GM23338 (cell line): ENCODE measurements around the gene EPHA8. TPM values are rescaled to one million over a fixed set of nuclear protein-coding genes. Genes with fewer than 3 reads are reported as not detected.

Source experiments
- ATAC-seq: fragments of 200-7000 bp; cut with Tn5 transposase; 3 replicates; pipeline ENCODE4 v1.9.1; 2020
- DNase-seq: peaks from one replicate; pipeline ENCODE4 v3.0.0-alpha.2; 2015; ENCODE audit warnings: low spot score
- H2AFZ ChIP-seq: fragments of 200-600 bp; sonication (generic); 2 replicates; pipeline ENCODE4 v1.8.0; 2016; ENCODE audit warnings: antibody characterized with exemption, mild to moderate bottlenecking, moderate library complexity
- H3F3A ChIP-seq: fragments of 200-600 bp; sonication (generic); replicated peaks from 2 replicates; pipeline ENCODE4 v1.8.0; 2017; ENCODE audit warnings: antibody characterized with exemption, mixed run types, low read depth
- H3K27ac ChIP-seq: fragments of 200-600 bp; sonication (generic); 2 replicates; pipeline ENCODE4 v1.6.1; 2016; ENCODE audit warnings: low read depth
- H3K27me3 ChIP-seq: fragments of 200-600 bp; sonication (generic); 2 replicates; pipeline ENCODE4 v1.8.0; 2016; ENCODE audit warnings: mild to moderate bottlenecking, mixed run types, moderate library complexity; ENCODE audit not compliant: insufficient read depth
- H3K36me3 ChIP-seq: fragments of 200-600 bp; sonication (generic); 2 replicates; pipeline ENCODE4 v1.8.0; 2016; ENCODE audit warnings: mild to moderate bottlenecking; ENCODE audit not compliant: insufficient read depth
- H3K4me1 ChIP-seq: fragments of 200-600 bp; sonication (generic); 2 replicates; pipeline ENCODE4 v1.8.0; 2016; ENCODE audit warnings: mild to moderate bottlenecking, moderate library complexity; ENCODE audit not compliant: insufficient read depth
- H3K4me2 ChIP-seq: fragments of 200-600 bp; sonication (generic); 2 replicates; pipeline ENCODE4 v1.7.1; 2017; ENCODE audit warnings: mixed run types
- H3K4me3 ChIP-seq: fragments of 200-600 bp; sonication (generic); 2 replicates; pipeline ENCODE4 v1.6.1; 2016; ENCODE audit warnings: mixed run types
- H3K79me2 ChIP-seq: fragments of 200-600 bp; sonication (generic); replicated peaks from 2 replicates; pipeline ENCODE4 v1.8.0; 2017; ENCODE audit warnings: mild to moderate bottlenecking; ENCODE audit not compliant: insufficient read depth
- H3K9me2 ChIP-seq: fragments of 200-600 bp; sonication (generic); 2 replicates; pipeline ENCODE4 v1.8.0; 2017; ENCODE audit not compliant: insufficient read depth
- H4K20me1 ChIP-seq: fragments of 200-600 bp; sonication (generic); replicated peaks from 2 replicates; pipeline ENCODE4 v1.8.0; 2017; ENCODE audit warnings: mild to moderate bottlenecking; ENCODE audit not compliant: insufficient read depth
- H3K27ac Mint-ChIP-seq: 2 replicates; pipeline ENCODE4 v1.8.0; 2020; ENCODE audit warnings: inconsistent platforms, mild to moderate bottlenecking, moderate library complexity, mixed read lengths
- H3K27me3 Mint-ChIP-seq: 3 replicates; pipeline ENCODE4 v1.8.0; 2022; ENCODE audit warnings: low read depth, mild to moderate bottlenecking, moderate library complexity, mixed read lengths, inconsistent platforms; ENCODE audit not compliant: insufficient read depth, poor library complexity
- H3K36me3 Mint-ChIP-seq: 3 replicates; pipeline ENCODE4 v1.8.0; 2021; ENCODE audit warnings: low read depth, mild to moderate bottlenecking, inconsistent platforms, moderate library complexity, mixed read lengths
- H3K4me1 Mint-ChIP-seq: 3 replicates; pipeline ENCODE4 v1.8.0; 2020; ENCODE audit warnings: mild to moderate bottlenecking, inconsistent platforms, mixed read lengths
- H3K4me3 Mint-ChIP-seq: 3 replicates; pipeline ENCODE4 v1.8.0; 2021; ENCODE audit warnings: moderate library complexity, mild to moderate bottlenecking, inconsistent platforms, mixed read lengths
- H3K9me3 Mint-ChIP-seq: 3 replicates; pipeline ENCODE4 v1.8.0; 2020; ENCODE audit warnings: moderate library complexity, mild to moderate bottlenecking, inconsistent platforms, mixed read lengths
- CREB1 ChIP-seq: fragments of 250-450 bp; sonication (Bioruptor Pico); IDR thresholded peaks from 2 replicates; pipeline ENCODE4 v1.5.0; 2020; ENCODE audit warnings: low read depth, mild to moderate bottlenecking, moderate library complexity
- EZH2 ChIP-seq: fragments of 200-600 bp; sonication (generic); IDR thresholded peaks from one replicate; pipeline ENCODE4 v1.8.0; 2017; ENCODE audit warnings: antibody characterized with exemption, mild to moderate bottlenecking, low read depth; ENCODE audit not compliant: unreplicated experiment
- EZH2phosphoT487 ChIP-seq: fragments of 200-600 bp; sonication (generic); IDR thresholded peaks from one replicate; pipeline ENCODE4 v1.8.1; 2018; ENCODE audit warnings: antibody characterized with exemption; ENCODE audit not compliant: unreplicated experiment
- JUNB ChIP-seq: IDR thresholded peaks from one replicate; pipeline ENCODE4 v1.6.1; 2016; ENCODE audit warnings: antibody characterized with exemption; ENCODE audit not compliant: unreplicated experiment
- NANOG ChIP-seq: IDR thresholded peaks from 2 replicates; pipeline ENCODE4 v1.6.1; 2016; ENCODE audit warnings: antibody characterized with exemption, borderline replicate concordance
- POLR2AphosphoS5 ChIP-seq: IDR thresholded peaks from 2 replicates; pipeline ENCODE4 v1.6.1; 2016; ENCODE audit warnings: antibody characterized with exemption, low read depth
- STAT1 ChIP-seq: IDR thresholded peaks from one replicate; pipeline ENCODE4 v1.6.1; 2016; ENCODE audit warnings: antibody characterized with exemption; ENCODE audit not compliant: unreplicated experiment
- ZNF114 ChIP-seq: fragments of 250-450 bp; sonication (Bioruptor Pico); IDR thresholded peaks from 2 replicates; pipeline ENCODE4 v1.5.0; 2020; ENCODE audit warnings: mild to moderate bottlenecking, moderate library complexity
- polyA plus RNA-seq: library from polyadenylated mRNA; unstranded; fragments of >200 nt; fragmentation: Nextera tagmentation; extraction: Ambion mirVana; gene quantifications from 2 replicates; pipeline ENCODE4 v1.2.1, GENCODE V29; 2016
- total RNA-seq: library from RNA; depleted of rRNA; stranded (reverse); fragments of >200 nt; shearing (Covaris generic); gene quantifications from 2 replicates; pipeline ENCODE4 v1.2.3, GENCODE V29; 2014
- TF ChIP-seq, protein P1 (sequence below), 2 experiments: fragments of 200-600 bp in 1 of 2; sonication (generic) in 1 of 2; conservative IDR thresholded peaks; 2 replicates each; pipeline versions ENCODE4 v1.5.1 to v1.6.1; 2016 to 2017; ENCODE audit warnings: antibody characterized with exemption in 2 of 2, low read depth in 2 of 2, mild to moderate bottlenecking in 2 of 2, moderate library complexity in 1 of 2
- TF ChIP-seq, protein P2 (sequence below): IDR thresholded peaks from 2 replicates; pipeline ENCODE4 v1.6.1; 2016; ENCODE audit warnings: antibody characterized with exemption
- TF ChIP-seq, protein P3 (sequence below): IDR thresholded peaks from one replicate; pipeline ENCODE4 v1.6.1; 2018; ENCODE audit warnings: antibody characterized with exemption; ENCODE audit not compliant: unreplicated experiment

Gene EPHA8
- total and polyA plus RNA-seq, 2 experiments from 2014 or later, result 2.3 to 5.0 TPM

DNA sequence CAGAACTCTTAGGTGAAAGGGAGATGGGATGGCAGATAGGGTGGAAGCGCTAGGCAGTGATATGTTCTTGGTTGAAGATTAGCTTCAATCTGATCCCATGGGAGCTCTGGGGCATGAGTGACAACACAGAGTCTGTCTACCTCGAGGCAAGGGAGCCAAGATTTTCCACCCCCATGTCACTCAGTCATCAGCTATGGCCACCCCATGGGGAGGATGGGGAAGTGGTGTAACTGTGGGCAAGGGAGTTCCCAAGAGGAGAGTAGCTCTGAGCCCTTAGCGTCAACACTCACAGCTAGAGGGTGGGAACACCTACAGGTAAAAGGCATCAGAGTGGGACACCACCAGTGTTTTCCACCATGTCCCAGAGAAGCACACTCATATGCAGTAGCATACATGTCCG lies 42.9 kb downstream of the EPHA8 start:
- no peaks in the 10 kb centered on the region for H3K36me3 ChIP-seq
- no peaks in the 10 kb centered on the region for H3K9me2 ChIP-seq
- Mint-ChIP-seq H3K27me3 (peaks cover 26% of the 10 kb centered on the region), H3K9me3 (no peaks in the 10 kb centered on the region; the same call in 2 of the 3 replicates), H3K4me1 (peaks cover 30% of the 10 kb centered on the region), H3K36me3 (no peaks in the 10 kb centered on the region), H3K27ac (no peak overlapping the region), H3K4me3 (no peak overlapping the region)
- ATAC-seq, result no peak
- no peaks in the 10 kb centered on the region for H3F3A ChIP-seq
- H3K27me3 ChIP-seq, result no peaks in the 10 kb centered on the region
- H3K27ac ChIP-seq, result no peak overlapping the region
- TF ChIP-seq POLR2AphosphoS5 (no peak), NANOG (no peak), EZH2phosphoT487 (no peak)
- H3K79me2 ChIP-seq, result no peaks in the 10 kb centered on the region
- no peak overlapping the region for H2AFZ ChIP-seq
- peaks cover 8% of the 10 kb centered on the region; the same call in 1 of the 2 replicates for H4K20me1 ChIP-seq
- H3K4me2 ChIP-seq, result no peak overlapping the region
- DNase-seq, result no peak
- no peak overlapping the region for H3K4me3 ChIP-seq
- no peaks in the 10 kb centered on the region for H3K4me1 ChIP-seq

DNA sequence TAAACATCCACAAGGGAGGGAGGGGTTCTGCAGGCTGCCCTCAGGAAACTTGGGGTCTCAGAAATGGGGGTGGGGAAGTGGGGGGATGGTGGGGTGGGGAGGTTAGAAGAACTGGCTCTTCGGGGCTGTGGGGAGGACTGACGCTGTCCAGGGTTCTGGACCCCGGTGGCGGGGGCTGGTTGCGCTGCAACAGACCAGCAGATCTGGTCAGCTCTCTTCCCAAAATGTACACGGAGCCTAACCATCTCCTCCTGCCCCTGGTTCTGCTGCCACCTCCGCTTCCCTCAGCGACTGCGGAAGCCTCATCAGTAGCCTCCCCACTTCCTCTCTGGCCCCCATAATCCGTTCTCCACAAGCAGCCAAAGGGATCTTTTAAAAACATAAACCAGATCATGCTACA lies 43.9 kb downstream of the EPHA8 start:
- no peaks in the 10 kb centered on the region for H3K4me1 ChIP-seq
- H3K27ac ChIP-seq, result no peak overlapping the region
- Mint-ChIP-seq H3K36me3 (no peaks in the 10 kb centered on the region), H3K4me1 (peaks cover 34% of the 10 kb centered on the region), H3K27ac (no peak overlapping the region), H3K9me3 (no peaks in the 10 kb centered on the region; the same call in 2 of the 3 replicates), H3K27me3 (peaks cover 25% of the 10 kb centered on the region), H3K4me3 (no peak overlapping the region)
- H4K20me1 ChIP-seq, result peaks cover 9% of the 10 kb centered on the region; the same call in 1 of the 2 replicates
- H3K27me3 ChIP-seq, result no peaks in the 10 kb centered on the region
- no peaks in the 10 kb centered on the region for H3K36me3 ChIP-seq
- H3K4me3 ChIP-seq, result no peak overlapping the region
- H2AFZ ChIP-seq, result no peak overlapping the region
- DNase-seq (peak; percentile 57), ATAC-seq (peak; percentile 74)
- no peak overlapping the region for H3K4me2 ChIP-seq
- no peak for TF ChIP-seq STAT1
- TF ChIP-seq EZH2, result no peak
- TF ChIP-seq ZNF114 (CRISPR knock-in tag), result no peak
- no peak for TF ChIP-seq CREB1 (CRISPR knock-in tag)
- TF ChIP-seq, protein P1, sequence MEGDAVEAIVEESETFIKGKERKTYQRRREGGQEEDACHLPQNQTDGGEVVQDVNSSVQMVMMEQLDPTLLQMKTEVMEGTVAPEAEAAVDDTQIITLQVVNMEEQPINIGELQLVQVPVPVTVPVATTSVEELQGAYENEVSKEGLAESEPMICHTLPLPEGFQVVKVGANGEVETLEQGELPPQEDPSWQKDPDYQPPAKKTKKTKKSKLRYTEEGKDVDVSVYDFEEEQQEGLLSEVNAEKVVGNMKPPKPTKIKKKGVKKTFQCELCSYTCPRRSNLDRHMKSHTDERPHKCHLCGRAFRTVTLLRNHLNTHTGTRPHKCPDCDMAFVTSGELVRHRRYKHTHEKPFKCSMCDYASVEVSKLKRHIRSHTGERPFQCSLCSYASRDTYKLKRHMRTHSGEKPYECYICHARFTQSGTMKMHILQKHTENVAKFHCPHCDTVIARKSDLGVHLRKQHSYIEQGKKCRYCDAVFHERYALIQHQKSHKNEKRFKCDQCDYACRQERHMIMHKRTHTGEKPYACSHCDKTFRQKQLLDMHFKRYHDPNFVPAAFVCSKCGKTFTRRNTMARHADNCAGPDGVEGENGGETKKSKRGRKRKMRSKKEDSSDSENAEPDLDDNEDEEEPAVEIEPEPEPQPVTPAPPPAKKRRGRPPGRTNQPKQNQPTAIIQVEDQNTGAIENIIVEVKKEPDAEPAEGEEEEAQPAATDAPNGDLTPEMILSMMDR (conservative IDR thresholded peaks at IDR 0.05; ENCODE audit: low read depth in 2 of 2), result no peak
- TF ChIP-seq, protein P2, sequence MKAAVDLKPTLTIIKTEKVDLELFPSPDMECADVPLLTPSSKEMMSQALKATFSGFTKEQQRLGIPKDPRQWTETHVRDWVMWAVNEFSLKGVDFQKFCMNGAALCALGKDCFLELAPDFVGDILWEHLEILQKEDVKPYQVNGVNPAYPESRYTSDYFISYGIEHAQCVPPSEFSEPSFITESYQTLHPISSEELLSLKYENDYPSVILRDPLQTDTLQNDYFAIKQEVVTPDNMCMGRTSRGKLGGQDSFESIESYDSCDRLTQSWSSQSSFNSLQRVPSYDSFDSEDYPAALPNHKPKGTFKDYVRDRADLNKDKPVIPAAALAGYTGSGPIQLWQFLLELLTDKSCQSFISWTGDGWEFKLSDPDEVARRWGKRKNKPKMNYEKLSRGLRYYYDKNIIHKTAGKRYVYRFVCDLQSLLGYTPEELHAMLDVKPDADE, result no peak
- no peak for TF ChIP-seq EZH2phosphoT487
- TF ChIP-seq JUNB, result no peak
- TF ChIP-seq, protein P3, sequence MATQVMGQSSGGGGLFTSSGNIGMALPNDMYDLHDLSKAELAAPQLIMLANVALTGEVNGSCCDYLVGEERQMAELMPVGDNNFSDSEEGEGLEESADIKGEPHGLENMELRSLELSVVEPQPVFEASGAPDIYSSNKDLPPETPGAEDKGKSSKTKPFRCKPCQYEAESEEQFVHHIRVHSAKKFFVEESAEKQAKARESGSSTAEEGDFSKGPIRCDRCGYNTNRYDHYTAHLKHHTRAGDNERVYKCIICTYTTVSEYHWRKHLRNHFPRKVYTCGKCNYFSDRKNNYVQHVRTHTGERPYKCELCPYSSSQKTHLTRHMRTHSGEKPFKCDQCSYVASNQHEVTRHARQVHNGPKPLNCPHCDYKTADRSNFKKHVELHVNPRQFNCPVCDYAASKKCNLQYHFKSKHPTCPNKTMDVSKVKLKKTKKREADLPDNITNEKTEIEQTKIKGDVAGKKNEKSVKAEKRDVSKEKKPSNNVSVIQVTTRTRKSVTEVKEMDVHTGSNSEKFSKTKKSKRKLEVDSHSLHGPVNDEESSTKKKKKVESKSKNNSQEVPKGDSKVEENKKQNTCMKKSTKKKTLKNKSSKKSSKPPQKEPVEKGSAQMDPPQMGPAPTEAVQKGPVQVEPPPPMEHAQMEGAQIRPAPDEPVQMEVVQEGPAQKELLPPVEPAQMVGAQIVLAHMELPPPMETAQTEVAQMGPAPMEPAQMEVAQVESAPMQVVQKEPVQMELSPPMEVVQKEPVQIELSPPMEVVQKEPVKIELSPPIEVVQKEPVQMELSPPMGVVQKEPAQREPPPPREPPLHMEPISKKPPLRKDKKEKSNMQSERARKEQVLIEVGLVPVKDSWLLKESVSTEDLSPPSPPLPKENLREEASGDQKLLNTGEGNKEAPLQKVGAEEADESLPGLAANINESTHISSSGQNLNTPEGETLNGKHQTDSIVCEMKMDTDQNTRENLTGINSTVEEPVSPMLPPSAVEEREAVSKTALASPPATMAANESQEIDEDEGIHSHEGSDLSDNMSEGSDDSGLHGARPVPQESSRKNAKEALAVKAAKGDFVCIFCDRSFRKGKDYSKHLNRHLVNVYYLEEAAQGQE, result peak; percentile 83
- no peaks in the 10 kb centered on the region for H3F3A ChIP-seq
- H3K79me2 ChIP-seq, result no peaks in the 10 kb centered on the region
- H3K9me2 ChIP-seq, result no peaks in the 10 kb centered on the region
